HUES6 (cell line): ENCODE data around the gene APPL1.

Source experiments
- H3K27ac ChIP-seq: 2 replicates; pipeline ENCODE4 v1.7.0; 2013; ENCODE audit warnings: low read depth, mild to moderate bottlenecking, low read length, inconsistent platforms
- H3K27me3 ChIP-seq: 2 replicates; pipeline ENCODE4 v1.6.1; 2013; ENCODE audit warnings: low read length; ENCODE audit not compliant: control insufficient read depth, insufficient read depth
- H3K36me3 ChIP-seq: 2 replicates; pipeline ENCODE4 v1.6.1; 2013; ENCODE audit warnings: low read length; ENCODE audit not compliant: control insufficient read depth, insufficient read depth
- H3K4me1 ChIP-seq: 2 replicates; pipeline ENCODE4 v1.6.1; 2013; ENCODE audit warnings: low read length; ENCODE audit not compliant: control insufficient read depth, insufficient read depth
- H3K4me3 ChIP-seq: 2 replicates; pipeline ENCODE4 v1.5.1; 2013; ENCODE audit warnings: low read depth, low read length
- H3K9ac ChIP-seq: one replicate; pipeline ENCODE4 v1.6.1; 2013; ENCODE audit warnings: mild to moderate bottlenecking, low read length
- H3K9me3 ChIP-seq: 2 replicates; pipeline ENCODE4 v1.6.1; 2013; ENCODE audit warnings: low read depth, low read length; ENCODE audit not compliant: control insufficient read depth, insufficient read depth

The APPL1 gene

GRCh38 chr3:57227204-57227929 lies at the start of gene APPL1:
APPL1 (plus strand) TSS chr3:57227729; CDS start chr3:57227884, 155 bp downstream.
- peak within 1 kb of the TSS; percentile 54; the same call in 1 of the 2 replicates for H3K27ac ChIP-seq
- no peaks in the 10 kb centered on the region for H3K9me3 ChIP-seq
- peaks cover 7% of the 10 kb centered on the region; the same call in 1 of the 2 replicates for H3K27me3 ChIP-seq
- peaks cover 11% of the 10 kb centered on the region; the same call in 1 of the 2 replicates for H3K4me1 ChIP-seq
- peak within 1 kb of the TSS; percentile 95 for H3K4me3 ChIP-seq
- H3K36me3 ChIP-seq: no peaks in the 10 kb centered on the region
- peak within 1 kb of the TSS; percentile 75 for H3K9ac ChIP-seq

GRCh38 chr3:57179580-57180410 lies 47.7 kb upstream of the APPL1 start:
- no peaks in the 10 kb centered on the region for H3K27me3 ChIP-seq

GRCh38 chr3:57184526-57184925 lies 43.0 kb upstream of the APPL1 start:
- Histone ChIP-seq H3K27ac (no peak overlapping the region), H3K27me3 (no peaks in the 10 kb centered on the region)

More at GRCh38 chr3:57179580-57180410, 47.7 kb upstream of the APPL1 start:
- Histone ChIP-seq H3K4me3 (no peak overlapping the region), H3K4me1 (peaks cover 4% of the 10 kb centered on the region), H3K9me3 (no peaks in the 10 kb centered on the region), H3K36me3 (no peaks in the 10 kb centered on the region), H3K9ac (no peak overlapping the region), H3K27ac (no peak overlapping the region)

GRCh38 chr3:57192028-57192427 lies 35.5 kb upstream of the APPL1 start:
- Histone ChIP-seq H3K4me1 (no peaks in the 10 kb centered on the region; the same call in 1 of the 2 replicates), H3K4me3 (no peak overlapping the region), H3K9me3 (no peaks in the 10 kb centered on the region), H3K36me3 (no peaks in the 10 kb centered on the region), H3K27me3 (peaks cover 4% of the 10 kb centered on the region; the same call in 1 of the 2 replicates), H3K27ac (no peak overlapping the region), H3K9ac (no peak overlapping the region)

More at GRCh38 chr3:57184526-57184925, 43.0 kb upstream of the APPL1 start:
- H3K9ac ChIP-seq: no peak overlapping the region
- no peaks in the 10 kb centered on the region for H3K9me3 ChIP-seq
- no peak overlapping the region for H3K4me3 ChIP-seq
- peaks cover 5% of the 10 kb centered on the region for H3K4me1 ChIP-seq
- no peaks in the 10 kb centered on the region for H3K36me3 ChIP-seq

GRCh38 chr3:57194641-57195040 lies 32.9 kb upstream of the APPL1 start:
- no peaks in the 10 kb centered on the region for H3K9me3 ChIP-seq
- no peak overlapping the region for H3K9ac ChIP-seq
- peaks cover 16% of the 10 kb centered on the region; the same call in 1 of the 2 replicates for H3K27me3 ChIP-seq
- no peak overlapping the region for H3K4me3 ChIP-seq
- peaks cover 7% of the 10 kb centered on the region for H3K4me1 ChIP-seq
- H3K36me3 ChIP-seq: no peaks in the 10 kb centered on the region
- no peak overlapping the region for H3K27ac ChIP-seq

GRCh38 chr3:57199895-57200297 lies 27.6 kb upstream of the APPL1 start, which contains the start of gene HESX1:
HESX1 (minus strand) TSS chr3:57199978; CDS start chr3:57199918, 60 bp downstream.
- peaks cover 46% of the 10 kb centered on the region; the same call in 1 of the 2 replicates for H3K27me3 ChIP-seq
- peaks cover 26% of the 10 kb centered on the region for H3K4me1 ChIP-seq
- H3K4me3 ChIP-seq: peak within 1 kb of the TSS; percentile 42
- no peaks in the 10 kb centered on the region for H3K9me3 ChIP-seq
- no peaks in the 10 kb centered on the region for H3K36me3 ChIP-seq
- H3K27ac ChIP-seq: no peak within 1 kb of the TSS
- H3K9ac ChIP-seq: no peak within 1 kb of the TSS

- no peaks in the 10 kb centered on the region for H3K36me3 ChIP-seq
- H3K4me1 ChIP-seq: peaks cover 6% of the 10 kb centered on the region; the same call in 1 of the 2 replicates
- peaks cover 23% of the 10 kb centered on the region; the same call in 1 of the 2 replicates for H3K27me3 ChIP-seq
- no peak overlapping the region for H3K4me3 ChIP-seq
- no peak overlapping the region for H3K9ac ChIP-seq
- no peaks in the 10 kb centered on the region for H3K9me3 ChIP-seq
- H3K27ac ChIP-seq: no peak overlapping the region
Measured at GRCh38 chr3:57206423-57206822, 21.1 kb upstream of the APPL1 start.

- Histone ChIP-seq H3K36me3 (no peaks in the 10 kb centered on the region), H3K9me3 (no peaks in the 10 kb centered on the region), H3K4me1 (peaks cover 3% of the 10 kb centered on the region; the same call in 1 of the 2 replicates), H3K9ac (no peak overlapping the region), H3K27me3 (no peaks in the 10 kb centered on the region), H3K27ac (no peak overlapping the region), H3K4me3 (no peak overlapping the region)
Measured at GRCh38 chr3:57221883-57222282, 5.6 kb upstream of the APPL1 start.

- Histone ChIP-seq H3K9ac (no peak overlapping the region), H3K9me3 (no peaks in the 10 kb centered on the region), H3K36me3 (no peaks in the 10 kb centered on the region), H3K27me3 (peaks cover 7% of the 10 kb centered on the region; the same call in 1 of the 2 replicates), H3K27ac (no peak overlapping the region), H3K4me3 (no peak overlapping the region), H3K4me1 (peaks cover 11% of the 10 kb centered on the region; the same call in 1 of the 2 replicates)
Measured at GRCh38 chr3:57224856-57225255, 2.7 kb upstream of the APPL1 start.

- no peak overlapping the region for H3K27ac ChIP-seq
- H3K4me3 ChIP-seq: no peak overlapping the region
- H3K9me3 ChIP-seq: no peaks in the 10 kb centered on the region
- peaks cover 7% of the 10 kb centered on the region; the same call in 1 of the 2 replicates for H3K27me3 ChIP-seq
- no peaks in the 10 kb centered on the region for H3K36me3 ChIP-seq
- H3K4me1 ChIP-seq: peaks cover 11% of the 10 kb centered on the region; the same call in 1 of the 2 replicates
- no peak overlapping the region for H3K9ac ChIP-seq
Measured at GRCh38 chr3:57226176-57226575, 1.4 kb upstream of the APPL1 start.
